ENCODE data around the gene RSPH1. TPM values are rescaled to one million over a fixed set of nuclear protein-coding genes. Genes with fewer than 3 reads are reported as not detected.

Gene RSPH1
- total RNA-seq, 2 experiments from 2014 or later: 0.34 to 0.38 TPM

- Mint-ChIP-seq H3K27ac (peak overlapping the region; percentile 76), H3K36me3 (ENCODE audit: low read depth) (peaks cover 99% of the 10 kb centered on the region), H3K27me3 (no peaks in the 10 kb centered on the region), H3K9me3 (no peaks in the 10 kb centered on the region), H3K4me3 (no peak overlapping the region), H3K4me1 (ENCODE audit: low read depth) (peaks cover 46% of the 10 kb centered on the region)
- intact Hi-C loops (cut with DNase I, micrococcal nuclease): no loop called here
- H3K27me3 ChIP-seq (ENCODE audit: control insufficient read depth in 1 of 2, insufficient read depth in 2 of 2, low read length in 2 of 2): no peaks in the 10 kb centered on the region
- H3K36me3 ChIP-seq (ENCODE audit: insufficient read depth, low read length): peaks cover 96% of the 10 kb centered on the region
- H3K4me1 ChIP-seq (ENCODE audit: insufficient read depth, low read length): peaks cover 24% of the 10 kb centered on the region
- CTCF ChIA-PET: no interaction called here
- POLR2A ChIA-PET: interaction anchor here (1.3 kb wide), 1 partner anchor 37 kb away, joined by 3 read pairs; the partner anchor contains the start of gene UBASH3A
- TF ChIP-seq CTCF (IDR thresholded peaks at IDR 0.05): no peak
- H3K9me3 ChIP-seq (ENCODE audit: control insufficient read depth in 1 of 2, insufficient read depth in 1 of 2, low read length in 2 of 2): no peaks in the 10 kb centered on the region
- no peak overlapping the region for H3K27ac ChIP-seq (ENCODE audit: low read depth in 1 of 2, low read length in 2 of 2)
- ATAC-seq (ENCODE audit: poor library complexity): no peak
- DNase-seq: no peak
- no peak overlapping the region for H3K4me3 ChIP-seq (ENCODE audit: low read length)
These were observed 55.7 kb downstream of the RSPH1 start for GRCh38 chr21:42440187-42440792.

- POLR2A ChIA-PET: interaction anchor here (1.0 to 1.3 kb wide), 2 partner anchors 17 to 36 kb away, joined by 3 read pairs; partner anchors contain the start of gene UBASH3A
- Mint-ChIP-seq H3K4me3 (no peak overlapping the region), H3K27me3 (no peaks in the 10 kb centered on the region), H3K4me1 (ENCODE audit: low read depth) (peaks cover 54% of the 10 kb centered on the region), H3K36me3 (ENCODE audit: low read depth) (peaks cover 99% of the 10 kb centered on the region), H3K9me3 (no peaks in the 10 kb centered on the region), H3K27ac (peak overlapping the region; percentile 76)
- ATAC-seq (ENCODE audit: poor library complexity) (peak; percentile 24), DNase-seq (peak in 1 of 14 experiments; percentile 38)
- H3K4me1 ChIP-seq (ENCODE audit: insufficient read depth, low read length): peaks cover 24% of the 10 kb centered on the region
- no peak overlapping the region for H3K27ac ChIP-seq (ENCODE audit: low read depth in 1 of 2, low read length in 2 of 2)
- H3K36me3 ChIP-seq (ENCODE audit: insufficient read depth, low read length): peaks cover 96% of the 10 kb centered on the region
- TF ChIP-seq CTCF (IDR thresholded peaks at IDR 0.05): no peak
- intact Hi-C loops (cut with DNase I, micrococcal nuclease): loop anchor here in 1 of 2 experiments (5.0 kb wide), 1 partner anchor 42 kb away; the partner anchor contains the start of gene TMPRSS3
- no peaks in the 10 kb centered on the region for H3K9me3 ChIP-seq (ENCODE audit: control insufficient read depth in 1 of 2, insufficient read depth in 1 of 2, low read length in 2 of 2)
- H3K27me3 ChIP-seq (ENCODE audit: control insufficient read depth in 1 of 2, insufficient read depth in 2 of 2, low read length in 2 of 2): no peaks in the 10 kb centered on the region
- CTCF ChIA-PET: no interaction called here
- no peak overlapping the region for H3K4me3 ChIP-seq (ENCODE audit: low read length)
These were observed 56.5 kb downstream of the RSPH1 start for GRCh38 chr21:42439284-42440186.

DNA sequence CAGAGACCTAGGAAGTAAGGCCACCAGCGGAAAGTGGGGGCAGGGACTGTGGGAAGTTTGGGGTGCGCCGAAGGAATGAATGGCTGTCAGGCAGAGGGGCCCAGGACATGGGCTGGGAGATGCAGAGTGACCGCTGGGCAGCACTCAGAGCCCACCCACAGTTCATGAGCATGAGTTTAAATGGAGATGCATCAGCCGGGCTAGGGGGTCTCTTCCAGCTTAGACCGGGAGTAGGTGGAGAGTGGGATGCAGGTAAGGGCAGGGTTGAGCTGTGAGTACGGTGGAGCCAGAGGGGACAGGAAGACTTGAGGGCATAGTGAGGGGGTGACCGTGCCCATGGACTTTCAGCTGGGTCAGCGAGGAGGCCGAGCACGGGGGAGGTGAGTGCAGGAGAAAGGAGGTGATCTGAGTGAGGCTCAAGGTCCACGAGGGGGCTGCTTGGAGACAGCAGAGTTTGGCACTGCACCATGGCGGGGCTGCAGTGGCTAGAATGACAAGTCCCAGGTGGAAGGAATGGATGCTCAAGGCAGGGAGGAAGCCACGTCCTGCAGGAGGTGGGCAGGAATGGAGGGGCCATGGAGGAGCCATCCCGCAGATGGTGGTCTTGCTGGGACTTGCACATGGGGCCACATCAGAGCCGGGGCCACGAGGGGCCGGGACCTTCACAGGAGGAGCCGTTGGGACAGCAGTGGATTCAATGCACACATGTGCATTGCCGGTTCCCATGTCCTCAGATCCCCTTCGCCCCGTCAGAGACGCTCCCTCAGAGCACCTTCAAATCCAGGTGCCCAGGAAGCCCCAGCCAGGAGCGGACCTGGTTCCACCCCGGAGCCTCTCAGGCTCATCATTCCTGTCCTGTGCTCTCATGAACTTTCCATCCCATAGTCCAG is 57.5 kb downstream of the RSPH1 start:
- Mint-ChIP-seq H3K9me3 (no peaks in the 10 kb centered on the region), H3K4me3 (no peak overlapping the region), H3K27me3 (no peaks in the 10 kb centered on the region), H3K27ac (peak overlapping the region; percentile 84), H3K4me1 (ENCODE audit: low read depth) (peaks cover 62% of the 10 kb centered on the region), H3K36me3 (ENCODE audit: low read depth) (peaks cover 100% of the 10 kb centered on the region)
- ATAC-seq (ENCODE audit: poor library complexity) (no peak), DNase-seq (no peak)
- Histone ChIP-seq H3K36me3 (ENCODE audit: insufficient read depth, low read length) (peaks cover 96% of the 10 kb centered on the region), H3K27ac (ENCODE audit: low read depth in 1 of 2, low read length in 2 of 2) (no peak overlapping the region), H3K27me3 (ENCODE audit: control insufficient read depth in 1 of 2, insufficient read depth in 2 of 2, low read length in 2 of 2) (no peaks in the 10 kb centered on the region), H3K9me3 (ENCODE audit: control insufficient read depth in 1 of 2, insufficient read depth in 1 of 2, low read length in 2 of 2) (no peaks in the 10 kb centered on the region), H3K4me1 (ENCODE audit: insufficient read depth, low read length) (peaks cover 31% of the 10 kb centered on the region), H3K4me3 (ENCODE audit: low read length) (no peak overlapping the region)
- TF ChIP-seq CTCF (IDR thresholded peaks at IDR 0.05): no peak
- POLR2A ChIA-PET: interaction anchor here (1.0 to 1.3 kb wide), 4 partner anchors 16 to 35 kb away, joined by 3 read pairs; partner anchors contain the start of gene UBASH3A
- CTCF ChIA-PET: interaction anchor here (1.0 kb wide), 1 partner anchor 12 kb away, joined by 3 read pairs; no protein-coding TSS in a partner anchor
- intact Hi-C loops (cut with DNase I, micrococcal nuclease): loop anchor here in 1 of 2 experiments (5.0 kb wide), 1 partner anchor 41 kb away; the partner anchor contains the start of gene TMPRSS3

All from CD4-positive, alpha-beta T cell (primary cell).